ENCODE measurements around the gene MSX2. TPM values are rescaled to one million over a fixed set of nuclear protein-coding genes. Genes with fewer than 3 reads are reported as not detected.

The MSX2 gene
- total RNA-seq = 0.69 TPM

DNA sequence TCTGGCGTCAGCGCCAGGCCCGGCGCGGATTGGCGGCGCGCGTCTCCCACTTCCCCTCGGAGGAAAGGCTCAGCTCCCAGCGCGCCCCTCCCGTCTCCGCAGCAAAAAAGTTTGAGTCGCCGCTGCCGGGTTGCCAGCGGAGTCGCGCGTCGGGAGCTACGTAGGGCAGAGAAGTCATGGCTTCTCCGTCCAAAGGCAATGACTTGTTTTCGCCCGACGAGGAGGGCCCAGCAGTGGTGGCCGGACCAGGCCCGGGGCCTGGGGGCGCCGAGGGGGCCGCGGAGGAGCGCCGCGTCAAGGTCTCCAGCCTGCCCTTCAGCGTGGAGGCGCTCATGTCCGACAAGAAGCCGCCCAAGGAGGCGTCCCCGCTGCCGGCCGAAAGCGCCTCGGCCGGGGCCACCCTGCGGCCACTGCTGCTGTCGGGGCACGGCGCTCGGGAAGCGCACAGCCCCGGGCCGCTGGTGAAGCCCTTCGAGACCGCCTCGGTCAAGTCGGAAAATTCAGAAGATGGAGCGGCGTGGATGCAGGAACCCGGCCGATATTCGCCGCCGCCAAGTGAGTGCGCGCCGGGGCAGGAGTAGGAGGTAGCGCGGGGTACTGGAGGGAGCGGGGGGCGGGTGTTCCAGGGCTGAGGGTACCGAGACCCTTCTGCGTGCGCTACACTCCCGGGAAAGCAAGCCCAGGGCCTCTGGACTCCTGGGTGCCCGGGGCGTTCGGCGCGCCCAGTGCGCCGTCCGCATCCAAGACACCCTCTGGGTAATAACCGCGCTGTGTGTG is at the start of gene MSX2:
TSS of gene MSX2 (plus strand) at position 99 of the 777 bp plus-strand sequence. CDS start at position 177, 78 bp downstream.

Small RNA genes within 50 kb of the gene (small RNA-seq; reads per million reads assigned to genes)
- gene MIR4634 = not detected

Data from diencephalon (tissue), 1 donor.